SKM-1 treated with dmso at 0.1 percent for 144 hours (cell line): ENCODE measurements around the gene FLVCR1.
"Not testable (repeated sequence)": the region's sequence is repeated elsewhere in the genome, so short reads cannot be mapped to it uniquely, and the experiment has no call there.

Source experiments
- DNase-seq: peaks from one replicate; lab custom pipeline; 2025; ENCODE audit not compliant: unreplicated experiment; lab: John Stamatoyannopoulos, UW

FLVCR1 gene

DNA sequence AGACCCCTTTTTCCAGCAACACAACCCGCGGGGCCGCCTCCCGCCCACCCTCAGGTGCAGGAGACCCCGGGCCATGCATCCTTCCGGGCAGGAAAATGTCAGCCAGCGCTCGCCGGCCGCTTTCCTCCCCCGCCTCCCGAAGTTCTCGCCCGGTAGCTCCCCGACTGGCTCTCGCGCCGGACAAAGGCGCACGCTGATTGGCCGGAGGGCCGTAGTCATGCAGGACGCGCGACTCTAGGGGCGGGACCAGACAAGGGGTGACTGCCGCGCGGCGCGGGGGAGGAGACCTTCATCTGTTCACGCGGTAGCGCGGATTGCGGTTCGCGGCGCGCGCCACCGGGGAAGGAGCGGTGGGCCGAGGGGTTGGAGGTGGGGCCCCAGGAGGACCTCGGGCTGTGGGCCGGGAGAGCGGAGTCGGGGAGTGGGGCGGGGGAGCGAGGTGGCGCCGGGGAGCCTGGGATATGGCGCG, at the start of gene FLVCR1:
Gene FLVCR1 (plus strand): TSS at position 284 of the 469 bp plus-strand sequence. CDS start 178 bp downstream, at position 462.
- peak; percentile 99 for DNase-seq

- peak; percentile 49 for DNase-seq
Observed at GRCh38 chr1:212814537-212815334, 43.3 kb upstream of the FLVCR1 start.

- no peak for DNase-seq
Observed at GRCh38 chr1:212816567-212817278, 41.4 kb upstream of the FLVCR1 start.

DNA sequence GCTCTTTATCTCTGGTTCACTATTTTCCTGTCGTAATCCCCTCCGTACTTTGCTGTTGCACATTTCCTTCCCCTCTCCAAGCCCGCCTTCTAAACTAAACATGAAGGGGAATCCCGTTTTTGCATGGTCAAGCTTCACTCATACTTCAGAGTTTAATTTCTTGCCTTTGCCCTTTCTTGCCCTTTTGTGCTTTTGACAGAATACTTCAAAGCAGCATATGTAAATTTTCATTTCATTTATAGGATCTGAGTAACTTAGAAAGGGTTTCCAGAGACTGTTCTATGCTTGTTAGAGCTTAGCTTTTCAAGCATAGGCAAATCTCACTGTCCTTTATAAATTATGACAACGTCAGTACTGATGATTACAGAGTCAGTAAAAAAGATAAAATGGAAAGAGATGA, 38.3 kb upstream of the FLVCR1 start:
- DNase-seq = peak; percentile 46

DNA sequence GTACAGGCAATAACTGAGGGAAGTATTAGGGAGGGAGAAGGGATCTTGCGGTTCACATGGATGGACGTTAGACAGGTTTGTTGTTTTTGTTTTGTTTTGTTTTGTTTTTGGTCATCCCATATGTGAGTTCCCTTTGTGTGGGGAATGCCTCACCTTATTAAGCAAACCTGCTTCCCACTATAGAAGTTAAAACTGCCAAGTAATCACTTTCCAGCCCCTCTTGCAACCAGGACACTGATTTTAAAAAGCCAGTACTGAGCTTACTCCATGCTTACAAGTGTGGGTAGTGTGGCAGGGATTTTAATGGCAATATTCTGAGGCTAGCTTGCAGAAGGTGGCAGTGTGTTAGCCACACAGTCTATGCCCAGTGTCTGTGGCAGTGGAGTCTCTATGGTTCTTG, 37.1 kb upstream of the FLVCR1 start:
- DNase-seq = no peak

DNA sequence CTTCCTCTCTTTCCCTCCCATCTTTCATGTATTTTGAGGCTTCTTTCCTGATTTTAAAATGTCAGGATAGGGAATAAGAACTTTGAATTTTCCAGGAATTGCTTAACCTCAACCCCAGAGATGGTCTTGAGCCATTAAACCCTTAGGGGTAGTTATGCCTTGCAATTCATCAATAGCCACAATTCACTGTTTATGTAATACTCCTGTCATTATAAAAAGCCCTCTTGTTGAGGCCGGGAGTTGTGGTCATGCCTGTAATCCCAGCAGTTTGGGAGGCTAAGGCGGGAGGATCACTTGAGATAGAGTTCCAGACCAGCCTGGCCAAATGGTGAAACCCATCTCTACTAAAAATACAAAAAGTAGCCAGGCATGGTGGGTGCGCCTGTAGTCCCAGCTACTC, 35.1 kb upstream of the FLVCR1 start:
- no peak for DNase-seq

DNA sequence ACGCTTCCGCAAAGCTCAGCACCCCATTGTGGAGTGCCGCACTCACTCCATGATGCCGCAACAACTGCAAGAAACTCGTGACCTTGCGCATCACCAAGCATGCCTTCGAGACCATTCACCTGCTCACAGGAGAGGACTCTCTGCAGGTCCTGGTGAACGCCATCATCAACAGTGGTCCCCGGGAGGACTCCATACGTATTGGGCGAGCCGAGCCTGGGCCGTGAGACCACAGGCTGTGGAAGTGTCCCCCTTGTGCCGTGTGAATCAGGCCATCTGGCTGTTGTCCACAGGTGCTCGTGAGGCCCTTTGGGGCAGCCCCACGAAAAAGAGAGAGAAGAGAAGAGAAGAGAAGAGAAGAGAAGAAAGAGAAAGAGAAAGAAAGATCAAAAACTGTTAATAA, 33.9 kb upstream of the FLVCR1 start:
- DNase-seq = no peak

GRCh38 chr1:212825798-212826452, 32.1 kb upstream of the FLVCR1 start:
- DNase-seq = no peak

DNA sequence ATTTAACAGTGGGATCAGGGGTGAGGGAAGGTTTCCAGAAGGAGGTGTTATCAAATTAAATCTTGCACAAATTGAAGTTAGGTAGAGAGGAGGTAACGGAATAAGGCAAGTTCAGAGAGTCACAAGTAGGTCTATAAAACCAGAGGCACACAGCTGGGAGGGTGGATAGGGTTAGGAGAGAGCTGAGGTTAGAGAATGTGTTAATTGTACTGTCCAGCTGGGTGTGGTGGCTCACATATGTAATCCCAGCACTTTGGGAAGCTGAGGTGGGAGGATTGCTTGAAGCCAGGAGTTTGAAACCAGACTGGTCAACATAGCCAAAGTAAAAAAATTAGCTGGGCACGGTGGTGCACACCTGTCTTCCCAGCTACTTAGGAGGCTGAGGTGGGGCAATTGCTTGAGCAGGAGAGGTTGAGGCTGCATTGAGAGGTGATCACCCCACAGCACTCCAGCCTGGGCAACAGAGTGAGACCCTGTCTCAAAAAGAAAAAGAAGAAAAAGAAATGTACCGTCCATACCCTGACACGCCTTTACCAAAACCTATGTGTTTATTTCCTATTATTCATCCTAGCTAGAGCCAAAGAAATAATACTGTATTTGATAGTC, 30.8 kb upstream of the FLVCR1 start:
- DNase-seq = no peak

GRCh38 chr1:212827831-212828278, 30.2 kb upstream of the FLVCR1 start:
- no peak for DNase-seq

- DNase-seq = no peak
Observed at GRCh38 chr1:212828395-212828794, 29.7 kb upstream of the FLVCR1 start.

DNA sequence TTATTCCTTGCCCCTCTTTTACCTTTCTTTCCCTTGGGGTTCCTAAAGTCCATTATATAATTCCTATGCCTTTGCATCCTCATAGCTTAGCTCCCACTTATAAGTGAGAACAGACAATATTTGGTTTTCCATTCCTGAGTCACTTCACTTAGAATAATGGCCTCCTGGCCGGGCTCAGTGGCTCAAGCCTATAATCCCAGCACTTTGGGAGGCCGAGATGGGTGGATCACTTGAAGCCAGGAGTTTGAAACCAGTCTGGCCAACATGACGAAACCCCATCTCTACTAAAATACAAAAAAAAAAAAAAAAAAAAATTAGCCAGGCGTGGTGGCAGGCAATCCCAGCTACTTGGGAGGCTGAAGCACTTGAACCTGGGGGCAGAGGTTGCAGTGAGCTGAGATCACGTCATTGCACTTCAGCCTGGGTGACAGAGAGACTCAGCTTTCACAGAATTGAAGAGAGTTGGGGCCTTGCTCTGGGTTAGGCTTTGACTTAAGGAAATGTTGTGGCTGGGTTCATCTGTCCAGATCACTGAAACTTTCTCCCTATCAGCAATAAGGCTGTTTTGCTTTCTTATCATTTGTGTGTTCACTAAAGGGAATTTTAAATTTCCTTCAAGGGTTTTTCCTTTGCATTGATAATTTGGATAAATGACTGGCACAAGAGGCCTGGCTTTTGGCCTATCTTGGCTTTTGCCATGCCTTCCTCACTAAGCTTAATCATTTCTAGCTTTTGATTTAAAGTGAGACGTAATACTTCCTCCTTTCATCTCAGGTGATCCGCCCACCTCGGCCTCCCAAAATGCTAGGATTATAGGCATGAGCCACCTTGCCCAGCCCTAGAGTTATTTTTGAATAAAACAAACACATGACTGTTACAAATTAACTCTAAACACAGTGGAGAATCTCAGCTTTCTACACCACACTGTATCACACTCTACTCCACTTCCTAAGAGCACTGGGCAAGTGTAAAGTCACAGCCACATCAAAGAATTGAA, 24.6 kb upstream of the FLVCR1 start:
- not testable (repeated sequence) for DNase-seq

DNA sequence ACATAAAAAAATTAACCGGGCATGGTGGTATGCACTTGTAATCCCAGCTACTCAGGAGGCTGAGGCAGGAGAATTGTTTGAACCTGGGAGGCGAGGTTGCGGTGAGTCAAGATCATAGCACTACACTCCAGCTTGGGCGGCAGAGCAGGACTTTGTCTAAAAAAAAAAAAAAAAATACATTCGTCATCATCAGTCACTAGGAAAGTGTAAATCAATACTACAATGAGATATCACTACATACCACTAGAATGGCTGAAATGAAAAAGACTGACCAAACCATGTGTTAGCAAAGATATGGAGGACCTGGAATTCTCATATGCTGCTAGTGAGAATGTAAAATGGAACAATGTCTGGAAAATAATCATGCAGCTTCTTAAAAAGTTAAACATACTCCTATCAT, 19.9 kb upstream of the FLVCR1 start:
- DNase-seq = no peak

DNA sequence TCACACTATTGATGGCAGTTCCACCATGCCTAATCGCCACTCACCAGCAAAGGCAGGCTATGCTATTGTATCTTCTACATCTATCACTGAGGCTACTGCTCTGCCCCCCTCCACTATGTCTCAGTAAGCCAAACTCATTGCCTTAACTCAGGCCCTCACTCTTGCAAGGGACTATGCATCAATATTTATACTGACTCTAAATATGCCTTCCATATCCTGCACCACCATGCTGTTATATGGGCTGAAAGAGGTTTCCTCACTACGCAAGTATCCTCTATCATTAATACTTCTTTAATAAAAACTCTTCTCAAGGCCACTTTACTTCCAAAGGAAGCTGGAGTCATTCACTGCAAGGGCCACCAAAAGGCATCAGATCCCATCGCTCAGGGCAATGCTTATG, 13.6 kb upstream of the FLVCR1 start:
- not testable (repeated sequence) for DNase-seq

GRCh38 chr1:212847549-212847948, 10.5 kb upstream of the FLVCR1 start, which contains the start of gene SPATA45:
Gene SPATA45 (minus strand): TSS chr1:212847649. CDS start chr1:212836149, 11,500 bp downstream.
- no peak for DNase-seq

GRCh38 chr1:212852105-212852688, 5.9 kb upstream of the FLVCR1 start:
- DNase-seq = no peak

- no peak for DNase-seq
Observed at GRCh38 chr1:212853658-212854057, 4.4 kb upstream of the FLVCR1 start.

DNA sequence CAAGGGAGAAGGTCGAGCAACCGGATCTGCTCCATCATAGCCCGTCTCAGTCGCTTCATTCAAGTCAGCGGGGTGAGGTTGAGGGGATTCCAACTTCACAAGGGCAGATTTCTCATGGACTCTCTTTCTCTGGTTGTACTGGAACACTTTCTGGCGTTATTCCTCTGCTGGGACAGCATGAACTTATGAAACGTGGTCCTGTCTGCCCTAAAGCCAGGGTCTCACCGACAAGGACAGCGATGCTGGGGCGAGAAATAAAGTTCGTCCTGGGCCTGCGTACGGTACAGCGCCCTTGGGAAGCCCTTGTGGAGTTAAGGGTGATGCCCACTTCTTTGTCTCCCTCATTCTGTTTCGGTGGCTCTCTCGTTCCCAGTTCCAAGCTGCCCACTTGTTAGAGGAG, 1.3 kb upstream of the FLVCR1 start:
- DNase-seq = no peak

DNA sequence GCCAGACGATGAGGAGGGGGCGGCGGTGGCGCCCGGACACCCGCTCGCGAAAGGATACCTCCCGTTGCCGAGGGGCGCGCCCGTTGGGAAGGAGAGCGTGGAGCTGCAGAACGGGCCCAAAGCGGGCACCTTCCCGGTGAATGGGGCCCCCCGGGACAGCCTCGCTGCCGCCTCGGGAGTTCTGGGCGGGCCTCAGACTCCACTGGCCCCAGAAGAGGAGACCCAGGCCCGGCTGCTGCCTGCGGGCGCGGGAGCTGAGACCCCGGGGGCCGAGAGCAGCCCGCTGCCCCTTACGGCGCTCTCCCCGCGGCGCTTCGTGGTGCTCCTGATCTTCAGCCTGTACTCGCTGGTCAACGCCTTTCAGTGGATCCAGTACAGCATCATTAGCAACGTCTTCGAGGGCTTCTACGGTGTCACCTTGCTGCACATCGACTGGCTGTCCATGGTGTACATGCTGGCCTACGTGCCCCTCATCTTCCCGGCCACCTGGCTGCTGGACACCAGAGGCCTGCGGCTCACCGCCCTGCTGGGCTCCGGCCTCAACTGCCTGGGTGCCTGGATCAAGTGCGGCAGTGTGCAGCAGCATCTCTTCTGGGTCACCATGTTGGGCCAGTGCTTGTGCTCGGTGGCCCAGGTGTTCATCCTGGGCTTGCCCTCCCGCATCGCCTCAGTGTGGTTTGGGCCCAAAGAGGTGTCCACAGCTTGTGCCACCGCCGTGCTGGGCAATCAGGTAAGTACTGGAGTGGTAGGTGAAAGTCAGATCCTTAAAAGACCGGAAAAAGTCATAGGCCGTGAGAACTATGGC, 588 bp downstream of the FLVCR1 start:
- DNase-seq = peak; percentile 40
